Myocyte (in vitro differentiated cells): ENCODE data around the gene CTSW. TPM values are rescaled to one million over a fixed set of nuclear protein-coding genes. Genes with fewer than 3 reads are reported as not detected.

Source experiments
- DNase-seq: peaks from one replicate; pipeline ENCODE4 v3.0.0-alpha.2; 2012; ENCODE audit warnings: low read depth
- total RNA-seq: library from RNA; depleted of rRNA; stranded (reverse); fragments of >200 nt; gene quantifications from 2 replicates; pipeline ENCODE4 v1.2.3, GENCODE V29; 2014

CTSW gene
- total RNA-seq, 1 donor from 2014 or later, result not detected

GRCh38 chr11:65855927-65856363 lies 23.7 kb upstream of the CTSW start:
- no peak for DNase-seq

- DNase-seq, result peak; percentile 73
Observed at GRCh38 chr11:65856689-65857499, 22.7 kb upstream of the CTSW start.

DNA sequence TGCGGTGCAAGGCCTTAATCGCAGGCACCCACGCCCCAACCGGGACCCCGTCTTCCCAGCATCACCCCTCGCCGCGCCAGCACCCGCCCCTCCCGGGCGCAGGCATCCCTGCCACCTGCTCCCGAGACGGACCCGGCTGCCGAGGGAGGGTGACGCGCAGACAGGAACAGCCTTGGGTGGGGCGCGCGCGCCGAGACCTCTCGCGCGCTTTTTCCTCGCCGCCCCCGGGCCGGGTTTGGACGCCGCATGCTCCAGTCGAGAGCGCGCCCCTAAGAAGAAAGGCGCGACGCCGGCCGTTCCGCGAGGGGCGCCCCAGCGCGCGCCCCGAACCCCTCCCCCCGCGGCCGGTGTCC lies 22.2 kb upstream of the CTSW start:
- peak; percentile 44 for DNase-seq

GRCh38 chr11:65857853-65858680 lies 21.6 kb upstream of the CTSW start, which contains the start of gene CFL1:
CFL1 (minus strand) TSS chr11:65858180; CDS start chr11:65858099, 81 bp downstream.
- DNase-seq, result peak; percentile 98

- DNase-seq, result no peak
Observed at GRCh38 chr11:65858681-65859087, 21.0 kb upstream of the CTSW start.

GRCh38 chr11:65859095-65859811 lies 20.4 kb upstream of the CTSW start:
- DNase-seq, result peak; percentile 99

DNA sequence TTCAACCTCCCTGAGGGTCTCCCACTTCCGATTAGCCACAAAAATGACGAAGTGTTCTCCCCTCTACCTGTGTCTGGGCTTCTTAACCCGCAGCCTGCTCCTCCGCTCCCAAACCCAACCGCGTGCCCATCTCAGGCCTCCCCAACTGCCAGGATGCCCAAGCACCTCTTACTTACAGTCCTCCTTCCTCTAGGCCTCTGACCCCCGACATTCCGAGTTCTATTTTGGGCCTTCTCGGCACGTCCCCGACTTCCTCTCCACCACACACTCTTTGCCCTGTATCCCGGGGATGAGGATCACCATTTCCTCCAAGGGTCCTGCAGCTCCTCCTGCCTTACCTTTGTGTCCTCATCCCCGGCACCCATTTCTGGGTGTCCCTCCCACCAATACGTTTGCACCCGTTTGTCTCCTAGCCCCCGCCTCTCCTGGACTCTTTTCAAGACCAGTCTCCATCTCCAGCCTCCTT lies 19.8 kb upstream of the CTSW start:
- DNase-seq, result no peak

DNA sequence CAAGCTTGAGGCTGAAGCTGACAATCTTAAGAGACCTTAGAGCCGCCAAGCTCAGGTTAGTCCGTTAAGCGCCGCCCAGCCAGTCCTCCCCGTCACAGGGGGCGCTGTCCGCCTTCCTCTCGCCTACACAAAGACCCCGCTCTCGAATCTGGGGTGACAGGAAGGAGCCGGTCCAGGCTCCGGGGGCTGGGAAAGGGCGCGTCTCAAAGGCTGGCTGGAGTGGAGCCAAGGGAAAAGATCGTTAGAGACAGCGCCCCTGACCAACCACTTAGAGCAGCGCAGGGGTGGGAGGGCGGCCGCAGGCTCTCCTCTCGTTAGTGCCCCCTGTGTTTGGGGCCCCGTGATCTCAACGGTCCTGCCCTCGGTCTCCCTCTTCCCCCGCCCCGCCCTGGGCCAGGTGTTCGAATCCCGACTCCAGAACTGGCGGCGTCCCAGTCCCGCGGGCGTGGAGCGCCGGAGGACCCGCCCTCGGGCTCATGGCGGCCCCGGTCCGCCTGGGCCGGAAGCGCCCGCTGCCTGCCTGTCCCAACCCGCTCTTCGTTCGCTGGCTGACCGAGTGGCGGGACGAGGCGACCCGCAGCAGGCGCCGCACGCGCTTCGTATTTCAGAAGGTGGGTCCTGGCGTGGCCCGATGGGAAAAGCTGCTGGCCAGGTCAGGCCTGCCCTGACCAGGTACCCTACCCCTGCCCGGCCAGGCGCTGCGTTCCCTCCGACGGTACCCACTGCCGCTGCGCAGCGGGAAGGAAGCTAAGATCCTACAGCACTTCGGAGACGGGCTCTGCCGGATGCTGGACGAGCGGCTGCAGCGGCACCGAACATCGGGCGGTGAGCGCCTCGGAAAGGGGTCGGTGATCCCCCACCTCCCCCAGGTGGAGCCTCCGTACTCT lies 19.1 kb upstream of the CTSW start, which contains the start of gene MUS81:
MUS81 (plus strand) TSS at position 156 of the 887 bp plus-strand sequence; CDS start at position 477, 321 bp downstream.
- DNase-seq, result peak; percentile 99

DNA sequence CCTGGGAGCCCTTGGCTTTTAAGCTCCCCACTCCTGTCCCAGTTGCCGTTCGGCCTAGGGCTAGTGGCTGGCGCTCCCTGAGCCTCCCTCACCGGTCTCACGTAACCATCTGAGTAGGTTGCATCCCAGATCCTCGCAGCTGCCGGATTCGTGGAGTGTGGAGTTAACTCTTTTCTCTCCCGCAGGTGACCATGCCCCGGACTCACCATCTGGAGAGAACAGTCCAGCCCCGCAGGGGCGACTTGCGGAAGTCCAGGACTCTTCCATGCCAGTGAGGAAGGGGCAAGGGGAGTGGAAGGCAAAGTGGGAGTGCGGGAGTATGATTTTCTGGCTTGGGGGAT lies 18.5 kb upstream of the CTSW start:
- peak; percentile 22 for DNase-seq

GRCh38 chr11:65861533-65862183 lies 18.0 kb upstream of the CTSW start:
- DNase-seq, result no peak

GRCh38 chr11:65862191-65862735 lies 17.4 kb upstream of the CTSW start:
- DNase-seq, result no peak

DNA sequence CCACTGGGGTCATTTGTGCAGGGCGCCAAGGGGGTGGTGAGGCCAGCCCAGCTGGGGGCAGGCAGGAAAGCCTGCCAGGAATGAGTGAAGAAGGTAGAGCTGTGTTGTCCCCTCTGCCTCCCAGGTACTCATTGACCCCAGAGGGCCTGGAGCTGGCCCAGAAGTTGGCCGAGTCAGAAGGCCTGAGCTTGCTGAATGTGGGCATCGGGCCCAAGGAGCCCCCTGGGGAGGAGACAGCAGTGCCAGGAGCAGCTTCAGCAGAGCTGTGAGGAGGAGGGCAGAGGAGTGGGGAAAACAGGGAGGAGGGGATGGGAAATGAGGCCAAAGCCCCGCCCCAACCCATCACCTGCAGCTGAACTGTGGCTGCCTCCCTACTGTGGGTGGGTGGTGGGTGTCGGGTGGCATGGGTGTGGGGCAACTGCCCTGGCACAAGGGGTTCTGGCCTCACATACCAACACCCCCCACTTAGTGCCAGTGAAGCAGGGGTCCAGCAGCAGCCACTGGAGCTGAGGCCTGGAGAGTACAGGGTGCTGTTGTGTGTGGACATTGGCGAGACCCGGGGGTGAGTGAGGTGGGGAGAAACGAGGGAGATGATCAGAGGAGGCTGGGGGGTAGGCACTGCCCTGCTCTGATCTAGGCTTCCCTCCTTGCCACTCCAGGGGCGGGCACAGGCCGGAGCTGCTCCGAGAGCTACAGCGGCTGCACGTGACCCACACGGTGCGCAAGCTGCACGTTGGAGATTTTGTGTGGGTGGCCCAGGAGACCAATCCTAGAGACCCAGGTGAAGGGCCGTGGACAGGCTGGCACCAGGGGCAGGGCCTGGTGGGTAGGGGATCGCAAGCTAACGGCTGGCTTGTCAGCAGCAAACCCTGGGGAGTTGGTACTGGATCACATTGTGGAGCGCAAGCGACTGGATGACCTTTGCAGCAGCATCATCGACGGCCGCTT lies 16.4 kb upstream of the CTSW start:
- DNase-seq, result no peak

DNA sequence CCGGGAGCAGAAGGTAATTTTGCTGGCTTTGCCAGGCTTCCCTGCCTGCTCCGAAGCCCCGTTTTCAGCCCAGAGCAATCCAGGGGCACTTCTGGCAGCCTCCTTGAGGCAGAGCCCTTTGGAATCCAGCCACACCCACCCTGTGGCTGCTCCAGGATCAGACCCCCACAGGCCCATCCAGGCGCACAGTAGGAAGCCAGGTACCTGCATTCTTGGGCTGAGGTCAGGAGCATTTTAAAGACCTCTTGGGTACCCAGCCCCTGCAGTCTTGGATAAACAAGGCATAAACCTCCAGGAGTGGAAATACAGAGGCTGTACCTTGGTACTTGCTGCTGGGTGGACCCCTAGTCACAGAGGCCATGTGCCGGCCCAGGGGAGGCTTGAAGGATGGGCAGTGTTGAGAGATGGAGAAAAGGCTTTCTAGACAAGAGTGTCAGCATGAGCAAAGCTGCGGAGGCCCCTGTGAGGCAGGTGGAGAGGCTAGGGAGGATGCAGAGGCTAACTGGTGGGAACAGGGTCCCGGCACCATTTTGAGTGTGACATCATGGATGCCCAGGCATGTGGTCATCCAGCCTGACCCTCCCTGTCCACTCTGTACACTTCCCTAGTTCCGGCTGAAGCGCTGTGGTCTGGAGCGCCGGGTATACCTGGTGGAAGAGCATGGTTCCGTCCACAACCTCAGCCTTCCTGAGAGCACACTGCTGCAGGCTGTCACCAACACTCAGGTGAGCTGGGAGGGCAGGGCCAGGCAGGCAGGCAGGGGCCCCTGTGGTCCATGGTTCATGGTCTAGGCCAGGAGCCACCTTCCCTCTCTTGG lies 15.5 kb upstream of the CTSW start:
- DNase-seq, result no peak

DNA sequence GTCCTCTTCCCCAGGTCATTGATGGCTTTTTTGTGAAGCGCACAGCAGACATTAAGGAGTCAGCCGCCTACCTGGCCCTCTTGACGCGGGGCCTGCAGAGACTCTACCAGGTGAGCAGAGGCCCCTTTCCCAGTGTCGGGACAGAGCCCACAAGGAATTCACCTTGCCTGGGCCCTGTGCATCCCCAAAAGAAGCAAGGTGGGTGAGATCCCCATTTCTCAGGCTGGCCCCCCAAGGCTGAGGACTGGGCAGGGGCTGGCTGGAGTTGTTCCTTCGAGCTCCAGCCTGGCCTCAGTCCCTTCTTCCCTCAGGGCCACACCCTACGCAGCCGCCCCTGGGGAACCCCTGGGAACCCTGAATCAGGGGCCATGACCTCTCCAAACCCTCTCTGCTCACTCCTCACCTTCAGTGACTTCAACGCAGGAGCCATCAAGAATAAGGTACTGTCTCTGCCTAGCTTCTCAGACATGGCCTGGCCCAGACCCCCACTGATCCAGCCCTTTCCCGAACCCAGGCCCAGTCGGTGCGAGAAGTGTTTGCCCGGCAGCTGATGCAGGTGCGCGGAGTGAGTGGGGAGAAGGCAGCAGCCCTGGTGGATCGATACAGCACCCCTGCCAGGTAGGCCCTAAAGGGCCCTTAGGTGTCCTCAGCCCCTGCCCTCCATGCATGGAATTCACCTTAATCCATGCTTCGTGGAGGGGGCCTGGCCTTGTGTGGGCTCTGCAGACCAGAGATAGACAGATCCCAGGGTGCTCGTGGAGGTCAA lies 14.7 kb upstream of the CTSW start:
- no peak for DNase-seq

DNA sequence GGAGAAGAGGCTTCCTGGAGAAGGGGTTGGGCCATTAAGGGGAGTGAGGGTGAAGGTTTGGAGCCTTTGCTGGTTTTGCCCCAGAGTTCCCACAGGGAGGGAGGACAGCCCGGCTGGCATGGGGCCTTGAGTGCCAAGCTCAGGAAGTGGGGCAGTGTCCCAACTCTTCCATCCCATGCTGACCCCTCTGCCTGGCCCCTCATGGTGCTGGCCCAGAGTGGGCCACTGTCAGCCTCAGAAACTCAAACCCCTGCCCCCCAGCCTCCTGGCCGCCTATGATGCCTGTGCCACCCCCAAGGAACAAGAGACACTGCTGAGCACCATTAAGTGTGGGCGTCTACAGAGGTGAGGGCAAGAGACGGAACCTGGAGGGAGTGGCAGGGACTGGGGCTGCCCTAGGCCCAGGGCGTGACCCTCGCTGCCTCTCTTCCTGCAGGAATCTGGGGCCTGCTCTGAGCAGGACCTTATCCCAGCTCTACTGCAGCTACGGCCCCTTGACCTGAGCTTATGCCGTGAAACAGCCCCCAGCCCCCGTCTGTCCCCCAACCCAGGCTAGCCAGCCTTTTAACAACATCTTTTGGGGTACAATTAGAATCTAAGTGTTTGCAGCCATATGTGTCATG lies 14.0 kb upstream of the CTSW start:
- no peak for DNase-seq

GRCh38 chr11:65866509-65867283 lies 12.9 kb upstream of the CTSW start:
- no peak for DNase-seq
